ENCODE measurements around the gene SMCO1.
A peak's percentile ranks its signal among the peaks of the same experiment; 100 is the strongest.
"Not testable (repeated sequence)": the region's sequence is repeated elsewhere in the genome, so short reads cannot be mapped to it uniquely, and the experiment has no call there.

The SMCO1 gene

DNA sequence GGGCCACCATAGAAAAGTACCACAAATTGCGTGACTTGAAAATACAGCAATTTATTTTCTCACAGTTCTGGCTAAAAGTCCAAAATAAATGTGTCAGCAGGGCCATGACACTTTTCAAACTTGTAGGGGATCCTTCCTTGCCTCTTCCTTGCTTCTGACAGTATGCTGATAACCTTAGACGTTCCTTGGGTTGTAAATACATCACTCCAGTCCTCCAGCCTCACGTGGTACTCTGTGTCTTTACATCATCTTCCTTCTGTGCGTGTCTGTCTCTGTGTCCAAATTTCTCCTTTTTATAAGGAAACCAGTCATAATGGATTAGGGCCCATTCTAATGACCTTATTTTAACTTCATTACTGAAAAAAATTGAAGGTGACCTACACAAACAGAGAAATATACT, 19.0 kb downstream of the SMCO1 start:
- Mint-ChIP-seq H3K36me3 (ENCODE audit: low read depth) (peaks cover 63% of the 10 kb centered on the region), H3K4me3 (no peak overlapping the region), H3K27me3 (no peaks in the 10 kb centered on the region), H3K4me1 (ENCODE audit: low read depth) (peaks cover 41% of the 10 kb centered on the region), H3K9me3 (no peaks in the 10 kb centered on the region), H3K27ac (no peak overlapping the region)
- intact Hi-C loops (cut with micrococcal nuclease), result no loop called here

DNA sequence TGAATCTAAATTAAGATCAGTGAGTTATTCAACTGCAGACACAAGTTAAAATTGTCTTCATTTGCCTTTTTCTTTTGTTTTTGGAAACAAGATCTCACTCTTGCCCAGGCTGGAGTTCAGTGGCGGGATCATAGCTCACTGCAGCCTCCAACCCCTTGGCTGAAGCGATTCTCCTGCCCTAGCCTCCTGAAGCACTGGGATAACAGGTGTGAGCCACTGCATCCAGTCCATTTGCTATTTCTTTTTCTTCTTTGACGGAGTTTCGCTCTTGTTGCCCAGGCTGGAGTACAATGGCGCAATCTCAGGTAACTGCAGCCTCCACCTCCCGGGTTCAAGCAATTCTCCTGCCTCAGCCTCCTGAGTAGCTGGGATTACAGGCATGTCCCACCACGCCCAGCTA, 21.9 kb downstream of the SMCO1 start:
- no peak overlapping the region for H3K27ac Mint-ChIP-seq
- H3K27me3 Mint-ChIP-seq, result no peaks in the 10 kb centered on the region
- H3K36me3 Mint-ChIP-seq (ENCODE audit: low read depth), result peaks cover 47% of the 10 kb centered on the region
- intact Hi-C loops (cut with micrococcal nuclease), result no loop called here
- H3K9me3 Mint-ChIP-seq, result no peaks in the 10 kb centered on the region
- no peak overlapping the region for H3K4me3 Mint-ChIP-seq
- H3K4me1 Mint-ChIP-seq (ENCODE audit: low read depth), result peaks cover 37% of the 10 kb centered on the region

DNA sequence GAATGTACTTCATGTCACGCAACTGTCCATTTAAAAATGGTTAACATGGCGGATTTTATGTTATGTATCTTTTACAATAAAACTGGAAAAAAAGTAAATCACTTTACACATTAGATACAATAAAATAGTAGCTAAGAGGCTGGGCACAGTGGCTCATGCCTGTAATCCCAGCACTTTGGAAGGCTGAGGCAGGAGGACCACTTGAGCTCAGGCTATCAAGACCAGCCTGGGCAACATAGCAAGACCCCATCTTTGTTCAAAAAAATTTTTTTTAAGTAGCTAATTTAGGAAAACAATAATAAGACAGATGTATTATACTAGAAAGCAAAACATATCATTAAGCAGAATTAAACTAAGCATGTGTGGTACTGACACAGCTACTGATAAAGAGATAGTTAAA, 23.1 kb downstream of the SMCO1 start:
- Mint-ChIP-seq H3K27ac (peak overlapping the region; percentile 78), H3K4me1 (ENCODE audit: low read depth) (peaks cover 37% of the 10 kb centered on the region), H3K9me3 (no peaks in the 10 kb centered on the region), H3K4me3 (no peak overlapping the region), H3K27me3 (no peaks in the 10 kb centered on the region), H3K36me3 (ENCODE audit: low read depth) (peaks cover 48% of the 10 kb centered on the region)
- intact Hi-C loops (cut with micrococcal nuclease), result no loop called here

DNA sequence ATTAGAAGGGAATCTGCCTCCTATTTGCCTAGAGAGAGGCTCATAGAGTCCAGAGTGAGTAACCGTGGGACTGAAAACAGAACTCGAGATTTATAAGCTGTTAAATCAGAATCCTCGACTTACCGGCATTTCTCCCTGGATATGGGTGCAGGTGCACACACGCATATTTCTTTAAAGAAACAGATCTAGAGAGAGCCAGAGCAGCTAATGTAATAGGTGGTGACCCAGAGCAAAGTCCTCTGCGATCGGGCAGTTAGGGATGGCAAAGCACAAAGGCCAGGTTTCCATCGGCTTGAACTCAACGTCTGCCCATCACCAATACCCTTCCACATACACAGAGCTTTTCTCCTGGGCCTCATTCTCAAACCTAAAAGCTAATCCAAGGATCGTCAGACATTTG, 25.4 kb downstream of the SMCO1 start:
- Mint-ChIP-seq H3K4me1 (ENCODE audit: low read depth) (peaks cover 28% of the 10 kb centered on the region), H3K9me3 (no peaks in the 10 kb centered on the region), H3K36me3 (ENCODE audit: low read depth) (peaks cover 43% of the 10 kb centered on the region), H3K4me3 (no peak overlapping the region), H3K27me3 (no peaks in the 10 kb centered on the region), H3K27ac (peak overlapping the region; percentile 78)
- intact Hi-C loops (cut with micrococcal nuclease), result loop anchor here (10.0 kb wide), 1 partner anchor 235 kb away; no protein-coding TSS in a partner anchor

GRCh38 chr3:196486263-196486662, 28.9 kb downstream of the SMCO1 start:
- Mint-ChIP-seq H3K9me3 (no peaks in the 10 kb centered on the region), H3K27ac (no peak overlapping the region), H3K4me1 (ENCODE audit: low read depth) (peaks cover 21% of the 10 kb centered on the region), H3K4me3 (no peak overlapping the region), H3K27me3 (no peaks in the 10 kb centered on the region), H3K36me3 (ENCODE audit: low read depth) (peaks cover 68% of the 10 kb centered on the region)
- intact Hi-C loops (cut with micrococcal nuclease), result loop anchor here (2.0 to 10.0 kb wide), 2 partner anchors 33 to 231 kb away; no protein-coding TSS in a partner anchor

DNA sequence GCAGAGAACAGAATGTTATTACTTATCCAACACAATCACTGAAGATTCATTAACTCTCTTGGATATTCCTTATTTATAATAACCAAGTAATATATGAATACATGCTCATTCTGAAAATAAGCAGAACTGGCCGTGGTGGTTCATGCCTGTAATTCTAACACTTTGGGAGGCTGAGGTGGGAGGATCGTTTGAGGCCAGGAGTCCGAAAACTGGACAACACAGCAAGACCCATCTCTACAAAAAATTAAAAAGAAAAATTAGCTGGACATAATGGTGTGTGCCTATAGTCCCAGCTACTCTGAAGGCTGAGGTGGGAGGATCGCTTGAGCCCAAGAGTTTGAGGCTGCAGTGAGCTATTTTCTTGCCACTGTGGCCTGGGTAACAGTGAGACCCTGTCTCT, 37.5 kb downstream of the SMCO1 start:
- H3K4me3 Mint-ChIP-seq, result no peak overlapping the region
- H3K27me3 Mint-ChIP-seq, result no peaks in the 10 kb centered on the region
- H3K9me3 Mint-ChIP-seq, result no peaks in the 10 kb centered on the region
- intact Hi-C loops (cut with micrococcal nuclease), result no loop called here
- H3K27ac Mint-ChIP-seq, result no peak overlapping the region
- peaks cover 92% of the 10 kb centered on the region for H3K36me3 Mint-ChIP-seq (ENCODE audit: low read depth)
- H3K4me1 Mint-ChIP-seq (ENCODE audit: low read depth), result no peaks in the 10 kb centered on the region

- H3K9me3 Mint-ChIP-seq, result no peaks in the 10 kb centered on the region
- H3K27ac Mint-ChIP-seq, result no peak overlapping the region
- intact Hi-C loops (cut with micrococcal nuclease), result no loop called here
- no peaks in the 10 kb centered on the region for H3K4me1 Mint-ChIP-seq (ENCODE audit: low read depth)
- H3K27me3 Mint-ChIP-seq, result no peaks in the 10 kb centered on the region
- peaks cover 89% of the 10 kb centered on the region for H3K36me3 Mint-ChIP-seq (ENCODE audit: low read depth)
- no peak overlapping the region for H3K4me3 Mint-ChIP-seq
These were observed 42.9 kb downstream of the SMCO1 start for GRCh38 chr3:196472286-196472685.

GRCh38 chr3:196471551-196471950, 43.6 kb downstream of the SMCO1 start:
- H3K27me3 Mint-ChIP-seq, result no peaks in the 10 kb centered on the region
- H3K36me3 Mint-ChIP-seq (ENCODE audit: low read depth), result peaks cover 85% of the 10 kb centered on the region
- no peaks in the 10 kb centered on the region for H3K4me1 Mint-ChIP-seq (ENCODE audit: low read depth)
- intact Hi-C loops (cut with micrococcal nuclease), result no loop called here
- H3K27ac Mint-ChIP-seq, result no peak overlapping the region
- no peaks in the 10 kb centered on the region for H3K9me3 Mint-ChIP-seq
- H3K4me3 Mint-ChIP-seq, result no peak overlapping the region

- peaks cover 79% of the 10 kb centered on the region for H3K36me3 Mint-ChIP-seq (ENCODE audit: low read depth)
- intact Hi-C loops (cut with micrococcal nuclease); H3K9me3 Mint-ChIP-seq; H3K4me1 Mint-ChIP-seq (ENCODE audit: low read depth); H3K4me3 Mint-ChIP-seq; H3K27me3 Mint-ChIP-seq; H3K27ac Mint-ChIP-seq: not testable (repeated sequence)
These were observed 45.0 kb downstream of the SMCO1 start for GRCh38 chr3:196470182-196470581.

GRCh38 chr3:196463804-196464203, 51.3 kb downstream of the SMCO1 start:
- Mint-ChIP-seq H3K27ac (no peak overlapping the region), H3K4me1 (ENCODE audit: low read depth) (no peaks in the 10 kb centered on the region), H3K4me3 (no peak overlapping the region), H3K27me3 (no peaks in the 10 kb centered on the region), H3K9me3 (no peaks in the 10 kb centered on the region), H3K36me3 (ENCODE audit: low read depth) (peaks cover 38% of the 10 kb centered on the region)
- intact Hi-C loops (cut with micrococcal nuclease), result no loop called here

DNA sequence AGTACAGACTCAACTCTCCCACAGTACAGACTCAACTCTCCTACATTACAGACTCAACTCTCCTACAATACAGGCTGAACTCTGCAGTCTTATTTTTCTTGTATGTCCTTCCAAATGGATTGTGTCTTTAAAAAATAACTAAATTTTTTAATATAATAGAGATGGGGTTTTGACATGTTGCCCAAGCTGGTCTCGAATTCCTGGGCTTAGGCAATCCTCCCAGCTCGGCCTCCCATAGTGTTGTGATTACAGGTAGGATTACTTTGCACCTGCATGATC, 51.7 kb downstream of the SMCO1 start:
- intact Hi-C loops (cut with micrococcal nuclease), result no loop called here
- Mint-ChIP-seq H3K27ac (no peak overlapping the region), H3K4me1 (ENCODE audit: low read depth) (no peaks in the 10 kb centered on the region), H3K9me3 (no peaks in the 10 kb centered on the region), H3K4me3 (no peak overlapping the region), H3K36me3 (ENCODE audit: low read depth) (peaks cover 35% of the 10 kb centered on the region), H3K27me3 (no peaks in the 10 kb centered on the region)

DNA sequence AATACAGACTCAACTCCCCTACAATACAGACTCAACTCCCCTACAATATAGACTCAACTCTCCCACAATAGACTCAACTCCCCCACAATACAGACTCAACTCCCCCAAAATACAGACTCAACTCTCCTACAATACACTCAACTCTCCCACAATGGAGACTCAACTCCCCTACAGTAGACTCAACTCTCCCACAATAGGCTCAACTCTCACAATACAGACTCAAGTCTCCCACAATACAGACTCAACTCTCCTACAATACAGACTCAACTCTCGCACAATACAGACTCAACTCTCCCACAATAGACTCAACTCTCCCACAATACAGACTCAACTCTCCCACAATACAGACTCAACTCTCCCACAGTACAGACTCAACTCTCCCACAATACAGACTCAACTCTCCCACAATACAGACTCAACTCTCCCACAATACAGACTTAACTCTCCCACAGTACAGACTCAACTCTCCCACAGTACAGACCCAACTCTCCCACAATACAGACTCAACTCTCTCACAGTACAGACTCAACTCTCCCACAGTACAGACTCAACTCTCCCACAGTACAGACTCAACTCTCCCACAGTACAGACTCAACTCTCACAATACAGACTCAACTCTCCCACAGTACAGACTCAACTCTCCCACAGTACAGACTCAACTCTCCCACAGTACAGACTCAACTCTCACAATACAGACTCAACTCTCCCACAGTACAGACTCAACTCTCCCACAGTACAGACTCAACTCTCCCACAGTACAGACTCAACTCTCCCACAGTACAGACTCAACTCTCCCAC, 52.3 kb downstream of the SMCO1 start:
- H3K27me3 Mint-ChIP-seq; H3K9me3 Mint-ChIP-seq; H3K27ac Mint-ChIP-seq; H3K4me1 Mint-ChIP-seq (ENCODE audit: low read depth); H3K4me3 Mint-ChIP-seq; intact Hi-C loops (cut with micrococcal nuclease): not testable (repeated sequence)
- H3K36me3 Mint-ChIP-seq (ENCODE audit: low read depth), result peaks cover 29% of the 10 kb centered on the region

DNA sequence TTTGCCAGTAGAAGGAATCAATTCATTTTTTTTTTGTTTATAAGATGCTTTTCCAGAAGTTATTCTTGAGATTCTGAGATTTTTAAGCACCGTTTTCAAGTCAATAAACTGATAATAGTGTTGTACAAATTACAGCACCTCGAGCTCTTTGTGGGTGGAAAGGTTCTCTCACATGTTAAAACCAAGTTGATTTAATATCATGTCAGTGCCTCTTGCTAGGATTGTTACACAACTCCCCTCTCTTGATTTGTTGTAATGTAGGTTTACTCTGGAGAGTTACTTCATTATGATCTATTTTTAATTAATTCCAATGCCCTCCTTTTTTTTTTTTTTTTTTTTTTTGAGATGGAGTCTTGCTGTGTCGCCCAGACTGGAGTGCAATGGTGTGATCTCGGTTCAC, 57.1 kb downstream of the SMCO1 start:
- Mint-ChIP-seq H3K4me3 (no peak overlapping the region), H3K4me1 (ENCODE audit: low read depth) (peaks cover 5% of the 10 kb centered on the region), H3K27me3 (no peaks in the 10 kb centered on the region), H3K9me3 (no peaks in the 10 kb centered on the region), H3K36me3 (ENCODE audit: low read depth) (peaks cover 14% of the 10 kb centered on the region), H3K27ac (no peak overlapping the region)
- intact Hi-C loops (cut with micrococcal nuclease), result no loop called here

GRCh38 chr3:196457470-196457869, 57.7 kb downstream of the SMCO1 start:
- H3K4me3 Mint-ChIP-seq; H3K9me3 Mint-ChIP-seq; intact Hi-C loops (cut with micrococcal nuclease); H3K27me3 Mint-ChIP-seq; H3K4me1 Mint-ChIP-seq (ENCODE audit: low read depth); H3K27ac Mint-ChIP-seq: not testable (repeated sequence)
- peaks cover 14% of the 10 kb centered on the region for H3K36me3 Mint-ChIP-seq (ENCODE audit: low read depth)

Measured in dendritic cell treated with granulocyte-macrophage colony-stimulating factor and Interleukin-4, amounts not matched to agents 40 ng/mL and 50 ng/mL, for 4 days (primary cell).